HEK293 (cell line): ENCODE results near the gene CARNS1.

ENCODE experiments used
- GLIS1 ChIP-seq: fragments of 450-650 bp; formaldehyde crosslinking; IDR thresholded peaks from 2 replicates; pipeline ENCODE4 v1.5.1; 2016; ENCODE audit warnings: missing biosample characterization, missing genetic modification characterization
- HOXC10 ChIP-seq: sonication (generic); formaldehyde crosslinking; IDR thresholded peaks from 2 replicates; pipeline ENCODE4 v1.8.1; 2023; ENCODE audit warnings: mild to moderate bottlenecking, missing genetic modification reagents
- HOXD13 ChIP-seq: sonication (generic); formaldehyde crosslinking; IDR thresholded peaks from 2 replicates; pipeline ENCODE4 v1.8.0; 2022; ENCODE audit warnings: missing genetic modification reagents, borderline replicate concordance
- IKZF3 ChIP-seq: fragments of 450-650 bp; IDR thresholded peaks from 2 replicates; pipeline ENCODE4 v1.5.0; 2018; ENCODE audit warnings: missing biosample characterization, mild to moderate bottlenecking, missing genetic modification characterization, moderate library complexity
- KLF10 ChIP-seq: fragments of 450-650 bp; IDR thresholded peaks from 2 replicates; pipeline ENCODE4 v1.5.1; 2018; ENCODE audit warnings: missing biosample characterization, mild to moderate bottlenecking, missing genetic modification characterization
- RBAK ChIP-seq: fragments of 450-650 bp; formaldehyde crosslinking; IDR thresholded peaks from 2 replicates; pipeline ENCODE4 v1.5.1; 2016; ENCODE audit warnings: missing biosample characterization, missing genetic modification characterization
- SETDB1 ChIP-seq: IDR thresholded peaks from one replicate; pipeline ENCODE4 v1.6.1; 2017; ENCODE audit warnings: mild to moderate bottlenecking, low read length, moderate library complexity, mixed read lengths; ENCODE audit not compliant: insufficient read length
- SP3 ChIP-seq: fragments of 450-650 bp; formaldehyde crosslinking; IDR thresholded peaks from 2 replicates; pipeline ENCODE4 v1.5.1; 2016; ENCODE audit warnings: missing biosample characterization, missing genetic modification characterization
- WT1 ChIP-seq: fragments of 450-650 bp; formaldehyde crosslinking; IDR thresholded peaks from 2 replicates; pipeline ENCODE4 v1.5.1; 2016; ENCODE audit warnings: missing biosample characterization, missing genetic modification characterization
- ZBTB17 ChIP-seq: fragments of 450-650 bp; formaldehyde crosslinking; IDR thresholded peaks from 2 replicates; pipeline ENCODE4 v1.5.1; 2016; ENCODE audit warnings: missing biosample characterization, missing genetic modification characterization
- ZBTB7A ChIP-seq: fragments of 450-650 bp; formaldehyde crosslinking; IDR thresholded peaks from 2 replicates; pipeline ENCODE4 v1.5.1; 2016; ENCODE audit warnings: low read depth, missing biosample characterization, missing genetic modification characterization
- ZFP3 ChIP-seq: fragments of 450-650 bp; formaldehyde crosslinking; IDR thresholded peaks from 2 replicates; pipeline ENCODE4 v1.5.1; 2016; ENCODE audit warnings: low read depth, missing biosample characterization, missing genetic modification characterization
- ZFP41 ChIP-seq: fragments of 450-650 bp; formaldehyde crosslinking; IDR thresholded peaks from 2 replicates; pipeline ENCODE4 v1.5.1; 2016; ENCODE audit warnings: missing biosample characterization, missing genetic modification characterization, borderline replicate concordance
- ZNF121 ChIP-seq: fragments of 450-650 bp; formaldehyde crosslinking; IDR thresholded peaks from 2 replicates; pipeline ENCODE4 v1.5.1; 2016; ENCODE audit warnings: missing biosample characterization, missing genetic modification characterization
- ZNF133 ChIP-seq: fragments of 450-650 bp; formaldehyde crosslinking; IDR thresholded peaks from 2 replicates; pipeline ENCODE4 v1.5.1; 2016; ENCODE audit warnings: missing biosample characterization, missing genetic modification characterization
- ZNF23 ChIP-seq: fragments of 450-650 bp; formaldehyde crosslinking; IDR thresholded peaks from 2 replicates; pipeline ENCODE4 v1.5.1; 2016; ENCODE audit warnings: missing biosample characterization, missing genetic modification characterization, borderline replicate concordance
- ZNF302 ChIP-seq: fragments of 450-650 bp; formaldehyde crosslinking; IDR thresholded peaks from 2 replicates; pipeline ENCODE4 v1.5.1; 2016; ENCODE audit warnings: missing biosample characterization, missing genetic modification characterization, low read depth
- ZNF324 ChIP-seq: fragments of 450-650 bp; formaldehyde crosslinking; IDR thresholded peaks from 2 replicates; pipeline ENCODE4 v1.5.1; 2016; ENCODE audit warnings: missing biosample characterization, missing genetic modification characterization
- ZNF341 ChIP-seq: fragments of 450-650 bp; formaldehyde crosslinking; IDR thresholded peaks from 2 replicates; pipeline ENCODE4; 2016; ENCODE audit warnings: low read depth, missing biosample characterization, missing genetic modification characterization
- ZNF366 ChIP-seq: fragments of 450-650 bp; formaldehyde crosslinking; conservative IDR thresholded peaks from 2 replicates; pipeline ENCODE4 v1.5.1; 2016; ENCODE audit warnings: missing biosample characterization, missing genetic modification characterization
- ZNF404 ChIP-seq: fragments of 450-650 bp; formaldehyde crosslinking; IDR thresholded peaks from 2 replicates; pipeline ENCODE4 v1.5.1; 2017; ENCODE audit warnings: missing biosample characterization, missing genetic modification characterization
- ZNF416 ChIP-seq: fragments of 450-650 bp; formaldehyde crosslinking; IDR thresholded peaks from 2 replicates; pipeline ENCODE4 v1.5.1; 2016; ENCODE audit warnings: missing biosample characterization, missing genetic modification characterization
- ZNF621 ChIP-seq: fragments of 450-650 bp; formaldehyde crosslinking; IDR thresholded peaks from 2 replicates; pipeline ENCODE4 v1.5.1; 2017; ENCODE audit warnings: missing biosample characterization, missing genetic modification characterization
- ZNF660 ChIP-seq: fragments of 450-650 bp; IDR thresholded peaks from 2 replicates; pipeline ENCODE4 v1.5.1; 2018; ENCODE audit warnings: missing biosample characterization, mild to moderate bottlenecking, missing genetic modification characterization
- ZNF664 ChIP-seq: fragments of 450-650 bp; formaldehyde crosslinking; IDR thresholded peaks from 2 replicates; pipeline ENCODE4 v1.5.1; 2016; ENCODE audit warnings: missing biosample characterization, missing genetic modification characterization
- ZNF76 ChIP-seq: fragments of 450-650 bp; formaldehyde crosslinking; IDR thresholded peaks from 2 replicates; pipeline ENCODE4; 2016; ENCODE audit warnings: low read depth, missing biosample characterization, missing genetic modification characterization, borderline replicate concordance
- TF ChIP-seq, protein P1 (sequence below): fragments of 450-650 bp; formaldehyde crosslinking; IDR thresholded peaks from 2 replicates; pipeline ENCODE4 v1.5.1; 2016; ENCODE audit warnings: missing biosample characterization, missing genetic modification characterization
- TF ChIP-seq, protein P2 (sequence below): fragments of 450-650 bp; formaldehyde crosslinking; IDR thresholded peaks from 2 replicates; pipeline ENCODE4 v1.5.1; 2016; ENCODE audit warnings: missing biosample characterization, missing genetic modification characterization, low read depth
- TF ChIP-seq, protein P3 (sequence below): fragments of 450-650 bp; formaldehyde crosslinking; IDR thresholded peaks from 2 replicates; pipeline ENCODE4 v1.5.1; 2016; ENCODE audit warnings: missing biosample characterization, missing genetic modification characterization
- TF ChIP-seq, protein P4 (sequence below): fragments of 450-650 bp; formaldehyde crosslinking; IDR thresholded peaks from 2 replicates; pipeline ENCODE4 v1.5.1; 2016; ENCODE audit warnings: missing biosample characterization, missing genetic modification characterization
- TF ChIP-seq, protein P5 (sequence below): fragments of 450-650 bp; formaldehyde crosslinking; IDR thresholded peaks from 2 replicates; pipeline ENCODE4 v1.5.1; 2016; ENCODE audit warnings: missing biosample characterization, missing genetic modification characterization
- TF ChIP-seq, protein P6 (sequence below): sonication (generic); formaldehyde crosslinking; IDR thresholded peaks from 2 replicates; pipeline ENCODE4 v1.8.1; 2022; ENCODE audit warnings: mild to moderate bottlenecking, moderate library complexity, missing genetic modification reagents
- TF ChIP-seq, protein P7 (sequence below): fragments of 450-650 bp; formaldehyde crosslinking; IDR thresholded peaks from 2 replicates; pipeline ENCODE4 v1.5.1; 2017; ENCODE audit warnings: missing biosample characterization, mild to moderate bottlenecking, missing genetic modification characterization, moderate library complexity

CARNS1 gene

GRCh38 chr11:67400942-67401494 lies 14.5 kb upstream of the CARNS1 start (continued):
- TF ChIP-seq, protein P1, sequence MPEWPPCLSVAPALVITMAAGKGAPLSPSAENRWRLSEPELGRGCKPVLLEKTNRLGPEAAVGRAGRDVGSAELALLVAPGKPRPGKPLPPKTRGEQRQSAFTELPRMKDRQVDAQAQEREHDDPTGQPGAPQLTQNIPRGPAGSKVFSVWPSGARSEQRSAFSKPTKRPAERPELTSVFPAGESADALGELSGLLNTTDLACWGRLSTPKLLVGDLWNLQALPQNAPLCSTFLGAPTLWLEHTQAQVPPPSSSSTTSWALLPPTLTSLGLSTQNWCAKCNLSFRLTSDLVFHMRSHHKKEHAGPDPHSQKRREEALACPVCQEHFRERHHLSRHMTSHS (tag by site-specific recombination): no peak
- TF ChIP-seq ZNF404: no peak
- no peak for TF ChIP-seq ZNF660 (tag by site-specific recombination)
- TF ChIP-seq WT1 (tag by site-specific recombination): no peak
- TF ChIP-seq, protein P2, sequence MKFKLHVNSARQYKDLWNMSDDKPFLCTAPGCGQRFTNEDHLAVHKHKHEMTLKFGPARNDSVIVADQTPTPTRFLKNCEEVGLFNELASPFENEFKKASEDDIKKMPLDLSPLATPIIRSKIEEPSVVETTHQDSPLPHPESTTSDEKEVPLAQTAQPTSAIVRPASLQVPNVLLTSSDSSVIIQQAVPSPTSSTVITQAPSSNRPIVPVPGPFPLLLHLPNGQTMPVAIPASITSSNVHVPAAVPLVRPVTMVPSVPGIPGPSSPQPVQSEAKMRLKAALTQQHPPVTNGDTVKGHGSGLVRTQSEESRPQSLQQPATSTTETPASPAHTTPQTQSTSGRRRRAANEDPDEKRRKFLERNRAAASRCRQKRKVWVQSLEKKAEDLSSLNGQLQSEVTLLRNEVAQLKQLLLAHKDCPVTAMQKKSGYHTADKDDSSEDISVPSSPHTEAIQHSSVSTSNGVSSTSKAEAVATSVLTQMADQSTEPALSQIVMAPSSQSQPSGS: no peak
- no peak for TF ChIP-seq ZNF621
- TF ChIP-seq IKZF3 (tag by site-specific recombination): no peak
- no peak for TF ChIP-seq ZNF23 (tag by site-specific recombination)
- no peak for TF ChIP-seq ZFP3 (tag by site-specific recombination)
- TF ChIP-seq RBAK (tag by site-specific recombination): no peak
- peak; percentile 22; the same call in 1 of the 2 replicates for TF ChIP-seq ZNF341 (tag by site-specific recombination)
- TF ChIP-seq, protein P3, sequence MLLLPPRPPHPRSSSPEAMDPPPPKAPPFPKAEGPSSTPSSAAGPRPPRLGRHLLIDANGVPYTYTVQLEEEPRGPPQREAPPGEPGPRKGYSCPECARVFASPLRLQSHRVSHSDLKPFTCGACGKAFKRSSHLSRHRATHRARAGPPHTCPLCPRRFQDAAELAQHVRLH (tag by site-specific recombination): no peak
- no peak for TF ChIP-seq ZFP41 (tag by site-specific recombination)
- TF ChIP-seq ZNF416 (tag by site-specific recombination): no peak
- TF ChIP-seq ZBTB7A (tag by site-specific recombination): no peak
- no peak for TF ChIP-seq ZNF366
- TF ChIP-seq, protein P4, sequence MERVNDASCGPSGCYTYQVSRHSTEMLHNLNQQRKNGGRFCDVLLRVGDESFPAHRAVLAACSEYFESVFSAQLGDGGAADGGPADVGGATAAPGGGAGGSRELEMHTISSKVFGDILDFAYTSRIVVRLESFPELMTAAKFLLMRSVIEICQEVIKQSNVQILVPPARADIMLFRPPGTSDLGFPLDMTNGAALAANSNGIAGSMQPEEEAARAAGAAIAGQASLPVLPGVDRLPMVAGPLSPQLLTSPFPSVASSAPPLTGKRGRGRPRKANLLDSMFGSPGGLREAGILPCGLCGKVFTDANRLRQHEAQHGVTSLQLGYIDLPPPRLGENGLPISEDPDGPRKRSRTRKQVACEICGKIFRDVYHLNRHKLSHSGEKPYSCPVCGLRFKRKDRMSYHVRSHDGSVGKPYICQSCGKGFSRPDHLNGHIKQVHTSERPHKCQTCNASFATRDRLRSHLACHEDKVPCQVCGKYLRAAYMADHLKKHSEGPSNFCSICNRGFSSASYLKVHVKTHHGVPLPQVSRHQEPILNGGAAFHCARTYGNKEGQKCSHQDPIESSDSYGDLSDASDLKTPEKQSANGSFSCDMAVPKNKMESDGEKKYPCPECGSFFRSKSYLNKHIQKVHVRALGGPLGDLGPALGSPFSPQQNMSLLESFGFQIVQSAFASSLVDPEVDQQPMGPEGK: peak; percentile 58; the same call in 1 of the 2 replicates
- TF ChIP-seq ZNF324: no peak
- TF ChIP-seq KLF10 (tag by site-specific recombination): no peak
- TF ChIP-seq ZNF664 (tag by site-specific recombination): no peak
- TF ChIP-seq ZBTB17 (tag by site-specific recombination): no peak
- peak; percentile 70 for TF ChIP-seq GLIS1 (tag by site-specific recombination)
- TF ChIP-seq HOXD13 (CRISPR knock-in tag): no peak
- TF ChIP-seq ZNF121 (tag by site-specific recombination): no peak
- TF ChIP-seq ZNF302 (tag by site-specific recombination): no peak
- TF ChIP-seq SP3 (tag by site-specific recombination): no peak
- 0 out of 2 replicates have a peak, but pooled peaks have one; percentile 14 for TF ChIP-seq ZNF76 (tag by site-specific recombination)
- no peak for TF ChIP-seq HOXC10 (CRISPR knock-in tag)
- TF ChIP-seq, protein P5, sequence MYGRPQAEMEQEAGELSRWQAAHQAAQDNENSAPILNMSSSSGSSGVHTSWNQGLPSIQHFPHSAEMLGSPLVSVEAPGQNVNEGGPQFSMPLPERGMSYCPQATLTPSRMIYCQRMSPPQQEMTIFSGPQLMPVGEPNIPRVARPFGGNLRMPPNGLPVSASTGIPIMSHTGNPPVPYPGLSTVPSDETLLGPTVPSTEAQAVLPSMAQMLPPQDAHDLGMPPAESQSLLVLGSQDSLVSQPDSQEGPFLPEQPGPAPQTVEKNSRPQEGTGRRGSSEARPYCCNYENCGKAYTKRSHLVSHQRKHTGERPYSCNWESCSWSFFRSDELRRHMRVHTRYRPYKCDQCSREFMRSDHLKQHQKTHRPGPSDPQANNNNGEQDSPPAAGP (tag by site-specific recombination): no peak
- TF ChIP-seq, protein P6, sequence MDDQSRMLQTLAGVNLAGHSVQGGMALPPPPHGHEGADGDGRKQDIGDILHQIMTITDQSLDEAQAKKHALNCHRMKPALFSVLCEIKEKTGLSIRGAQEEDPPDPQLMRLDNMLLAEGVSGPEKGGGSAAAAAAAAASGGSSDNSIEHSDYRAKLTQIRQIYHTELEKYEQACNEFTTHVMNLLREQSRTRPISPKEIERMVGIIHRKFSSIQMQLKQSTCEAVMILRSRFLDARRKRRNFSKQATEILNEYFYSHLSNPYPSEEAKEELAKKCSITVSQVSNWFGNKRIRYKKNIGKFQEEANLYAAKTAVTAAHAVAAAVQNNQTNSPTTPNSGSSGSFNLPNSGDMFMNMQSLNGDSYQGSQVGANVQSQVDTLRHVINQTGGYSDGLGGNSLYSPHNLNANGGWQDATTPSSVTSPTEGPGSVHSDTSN (CRISPR knock-in tag): no peak
- no peak for TF ChIP-seq SETDB1
- TF ChIP-seq ZNF133 (tag by site-specific recombination): no peak
- TF ChIP-seq, protein P7, sequence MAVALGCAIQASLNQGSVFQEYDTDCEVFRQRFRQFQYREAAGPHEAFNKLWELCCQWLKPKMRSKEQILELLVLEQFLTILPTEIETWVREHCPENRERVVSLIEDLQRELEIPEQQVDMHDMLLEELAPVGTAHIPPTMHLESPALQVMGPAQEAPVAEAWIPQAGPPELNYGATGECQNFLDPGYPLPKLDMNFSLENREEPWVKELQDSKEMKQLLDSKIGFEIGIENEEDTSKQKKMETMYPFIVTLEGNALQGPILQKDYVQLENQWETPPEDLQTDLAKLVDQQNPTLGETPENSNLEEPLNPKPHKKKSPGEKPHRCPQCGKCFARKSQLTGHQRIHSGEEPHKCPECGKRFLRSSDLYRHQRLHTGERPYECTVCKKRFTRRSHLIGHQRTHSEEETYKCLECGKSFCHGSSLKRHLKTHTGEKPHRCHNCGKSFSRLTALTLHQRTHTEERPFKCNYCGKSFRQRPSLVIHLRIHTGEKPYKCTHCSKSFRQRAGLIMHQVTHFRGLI: no peak
